Mammary microvascular endothelial cell (primary cell): ENCODE data around the gene TM7SF2. TPM values are rescaled to one million over a fixed set of nuclear protein-coding genes. Genes with fewer than 3 reads are reported as not detected.

ENCODE experiments used
- total RNA-seq: library from RNA; depleted of rRNA; stranded (reverse); fragments of >200 nt; gene quantifications from 2 replicates; pipeline ENCODE4 v1.2.3, GENCODE V29; 2015

The TM7SF2 gene
- 8.5 and 17.0 TPM in 2 replicates for total RNA-seq

GRCh38 chr11:65111744-65112545, at the start of gene TM7SF2:
Gene TM7SF2 (plus strand): TSS chr11:65111872. CDS start chr11:65112016, 144 bp downstream.

GRCh38 chr11:65083834-65084597, 27.7 kb upstream of the TM7SF2 start, which contains the start of the genes CDCA5 and ZFPL1:
Gene CDCA5 (minus strand): TSS chr11:65084040. CDS start chr11:65083978, 62 bp downstream.
Gene ZFPL1 (plus strand): TSS chr11:65084222. CDS start chr11:65084699, 477 bp downstream.

GRCh38 chr11:65095974-65096806, 15.5 kb upstream of the TM7SF2 start, which contains the start of gene VPS51:
Gene VPS51 (plus strand): TSS chr11:65096214. CDS start chr11:65096251, 37 bp downstream.

GRCh38 chr11:65117206-65118096, 5.8 kb downstream of the TM7SF2 start, which contains the start of gene ZNHIT2:
Gene ZNHIT2 (minus strand): TSS chr11:65117701. CDS start chr11:65117653, 48 bp downstream.

GRCh38 chr11:65121865-65122696, 10.4 kb downstream of the TM7SF2 start, which contains the start of the genes FAU and MRPL49:
Gene FAU (minus strand): TSS chr11:65122134. CDS start chr11:65121813, 321 bp downstream.
Gene MRPL49 (plus strand): TSS chr11:65122321. CDS start chr11:65122347, 26 bp downstream.

GRCh38 chr11:65134240-65134951, 22.7 kb downstream of the TM7SF2 start, which contains the start of gene SYVN1:
Gene SYVN1 (minus strand): TSS chr11:65134519. CDS start chr11:65133601, 918 bp downstream.

Other genes starting within 250 kb of the TM7SF2 start
- 84.5 and 91.1 TPM in 2 replicates for gene EHD1, start 233.3 kb upstream of the TM7SF2 start, total RNA-seq
- 22.2 and 27.4 TPM in 2 replicates for gene ATG2A, start 194.7 kb upstream of the TM7SF2 start, total RNA-seq
- 23.6 and 27.2 TPM in 2 replicates for gene PPP2R5B, start 187.2 kb upstream of the TM7SF2 start, total RNA-seq
- gene GPHA2, start 176.0 kb upstream of the TM7SF2 start, total RNA-seq, result not detected in 2 replicates
- gene MAJIN, start 139.8 kb upstream of the TM7SF2 start, total RNA-seq, result not detected in 2 replicates
- 4.4 and 7.9 TPM in 2 replicates for gene BATF2, start 114.9 kb upstream of the TM7SF2 start, total RNA-seq
- 167 and 184 TPM in 2 replicates for gene ARL2, start 97.7 kb upstream of the TM7SF2 start, total RNA-seq
- gene SNX15, start 84.4 kb upstream of the TM7SF2 start, total RNA-seq, result 17.1 and 17.3 TPM in 2 replicates
- gene SAC3D1, start 70.7 kb upstream of the TM7SF2 start, total RNA-seq, result 28.0 and 37.5 TPM in 2 replicates
- 6.2 and 18.9 TPM in 2 replicates for gene NAALADL1, start 53.3 kb upstream of the TM7SF2 start, total RNA-seq
- 20.7 and 21.8 TPM in 2 replicates for gene CDCA5, start 27.8 kb upstream of the TM7SF2 start, total RNA-seq
- gene ZFPL1, start 27.6 kb upstream of the TM7SF2 start, total RNA-seq, result 49.2 and 62.0 TPM in 2 replicates
- gene VPS51, start 15.7 kb upstream of the TM7SF2 start, total RNA-seq, result 259 and 334 TPM in 2 replicates
- 12.4 and 15.7 TPM in 2 replicates for gene ZNHIT2, start 5.8 kb downstream of the TM7SF2 start, total RNA-seq
- gene FAU, start 10.3 kb downstream of the TM7SF2 start, total RNA-seq, result 504 and 675 TPM in 2 replicates
- 64.6 and 81.9 TPM in 2 replicates for gene MRPL49, start 10.4 kb downstream of the TM7SF2 start, total RNA-seq
- gene SYVN1, start 22.6 kb downstream of the TM7SF2 start, total RNA-seq, result 14.9 and 17.2 TPM in 2 replicates
- not detected in 2 replicates for gene SPDYC, start 58.4 kb downstream of the TM7SF2 start, total RNA-seq
- gene CAPN1, start 70.1 kb downstream of the TM7SF2 start, total RNA-seq, result 243 and 266 TPM in 2 replicates
- gene POLA2, start 150.1 kb downstream of the TM7SF2 start, total RNA-seq, result 11.4 and 19.0 TPM in 2 replicates
- gene CDC42EP2, start 203.0 kb downstream of the TM7SF2 start, total RNA-seq, result 38.5 and 40.8 TPM in 2 replicates
- 37.3 and 38.1 TPM in 2 replicates for gene DPF2, start 222.0 kb downstream of the TM7SF2 start, total RNA-seq
- gene TIGD3, start 242.9 kb downstream of the TM7SF2 start, total RNA-seq, result 0.30 TPM in 1 of 2 replicates, not detected in the other